Measurements from ENCODE around the gene IL20RA.

The IL20RA gene

DNA sequence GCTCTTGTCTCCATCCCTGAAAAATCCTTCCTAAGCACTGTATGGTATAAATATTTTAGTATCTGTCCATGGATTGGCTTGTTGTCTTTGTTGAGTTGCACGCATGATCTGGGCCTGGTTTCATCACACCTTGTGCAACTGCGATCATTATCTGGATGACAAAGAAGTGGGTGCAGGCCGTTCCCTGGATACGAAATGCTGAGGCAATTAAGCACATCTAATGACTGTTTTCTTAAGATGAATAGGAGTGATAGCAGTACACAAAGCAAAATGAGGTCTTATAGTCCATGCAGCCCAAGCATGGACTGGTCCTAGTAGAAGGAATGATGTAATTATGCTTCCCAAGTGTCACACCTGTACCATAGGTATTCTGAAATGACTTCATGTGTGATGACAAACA is 74.8 kb downstream of the IL20RA start:
- H3K27me3 ChIP-seq (ENCODE audit: insufficient read depth, low read depth): no peaks in the 10 kb centered on the region
- no peaks in the 10 kb centered on the region for H4K20me1 ChIP-seq (ENCODE audit: insufficient read depth)
- H3K27ac ChIP-seq: no peak overlapping the region
- H3K4me3 ChIP-seq (IDR thresholded peaks at IDR 0.05; ENCODE audit: insufficient read depth, low read depth, low read length): no peak overlapping the region
- H3K79me2 ChIP-seq (ENCODE audit: insufficient read depth, low read depth): no peaks in the 10 kb centered on the region
- TF ChIP-seq, protein P1, sequence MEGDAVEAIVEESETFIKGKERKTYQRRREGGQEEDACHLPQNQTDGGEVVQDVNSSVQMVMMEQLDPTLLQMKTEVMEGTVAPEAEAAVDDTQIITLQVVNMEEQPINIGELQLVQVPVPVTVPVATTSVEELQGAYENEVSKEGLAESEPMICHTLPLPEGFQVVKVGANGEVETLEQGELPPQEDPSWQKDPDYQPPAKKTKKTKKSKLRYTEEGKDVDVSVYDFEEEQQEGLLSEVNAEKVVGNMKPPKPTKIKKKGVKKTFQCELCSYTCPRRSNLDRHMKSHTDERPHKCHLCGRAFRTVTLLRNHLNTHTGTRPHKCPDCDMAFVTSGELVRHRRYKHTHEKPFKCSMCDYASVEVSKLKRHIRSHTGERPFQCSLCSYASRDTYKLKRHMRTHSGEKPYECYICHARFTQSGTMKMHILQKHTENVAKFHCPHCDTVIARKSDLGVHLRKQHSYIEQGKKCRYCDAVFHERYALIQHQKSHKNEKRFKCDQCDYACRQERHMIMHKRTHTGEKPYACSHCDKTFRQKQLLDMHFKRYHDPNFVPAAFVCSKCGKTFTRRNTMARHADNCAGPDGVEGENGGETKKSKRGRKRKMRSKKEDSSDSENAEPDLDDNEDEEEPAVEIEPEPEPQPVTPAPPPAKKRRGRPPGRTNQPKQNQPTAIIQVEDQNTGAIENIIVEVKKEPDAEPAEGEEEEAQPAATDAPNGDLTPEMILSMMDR (conservative IDR thresholded peaks at IDR 0.05; ENCODE audit: low read depth, low read length): no peak
- no peak overlapping the region for H3K9ac ChIP-seq
- no peak overlapping the region for H3K4me2 ChIP-seq
- H2AFZ ChIP-seq (ENCODE audit: low read depth): no peak overlapping the region
- no peaks in the 10 kb centered on the region for H3K36me3 ChIP-seq (ENCODE audit: insufficient read depth)
- no peaks in the 10 kb centered on the region for H3K4me1 ChIP-seq (ENCODE audit: low read depth, poor library complexity, severe bottlenecking)

DNA sequence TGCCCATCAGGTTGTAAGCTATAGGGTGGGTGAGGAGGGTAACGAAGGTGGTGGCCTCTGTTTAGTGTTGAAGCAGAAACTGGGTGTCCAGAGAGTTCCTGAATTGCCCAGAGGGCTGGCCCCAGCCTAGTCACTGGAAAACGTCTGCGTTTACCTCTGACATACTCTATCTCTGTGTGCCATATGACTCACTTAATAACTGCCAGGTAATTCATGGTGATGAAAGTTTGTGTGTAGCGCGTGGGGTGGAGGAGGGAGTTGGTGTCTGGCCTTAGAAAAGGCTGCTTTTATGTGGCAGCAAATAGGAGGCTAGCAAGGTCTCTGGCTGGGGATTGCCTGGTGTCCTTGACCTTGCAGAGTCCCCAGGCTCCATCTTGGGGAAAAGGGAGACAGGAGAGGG is 75.3 kb downstream of the IL20RA start:
- no peak overlapping the region for H3K4me2 ChIP-seq
- no peaks in the 10 kb centered on the region for H3K4me1 ChIP-seq (ENCODE audit: low read depth, poor library complexity, severe bottlenecking)
- no peaks in the 10 kb centered on the region for H3K27me3 ChIP-seq (ENCODE audit: insufficient read depth, low read depth)
- no peaks in the 10 kb centered on the region for H3K36me3 ChIP-seq (ENCODE audit: insufficient read depth)
- H4K20me1 ChIP-seq (ENCODE audit: insufficient read depth): no peaks in the 10 kb centered on the region
- H3K27ac ChIP-seq: no peak overlapping the region
- no peak overlapping the region for H3K4me3 ChIP-seq (IDR thresholded peaks at IDR 0.05; ENCODE audit: insufficient read depth, low read depth, low read length)
- no peak overlapping the region for H2AFZ ChIP-seq (ENCODE audit: low read depth)
- no peaks in the 10 kb centered on the region for H3K79me2 ChIP-seq (ENCODE audit: insufficient read depth, low read depth)
- H3K9ac ChIP-seq: no peak overlapping the region
- TF ChIP-seq, protein P1 (conservative IDR thresholded peaks at IDR 0.05; ENCODE audit: low read depth, low read length): no peak

DNA sequence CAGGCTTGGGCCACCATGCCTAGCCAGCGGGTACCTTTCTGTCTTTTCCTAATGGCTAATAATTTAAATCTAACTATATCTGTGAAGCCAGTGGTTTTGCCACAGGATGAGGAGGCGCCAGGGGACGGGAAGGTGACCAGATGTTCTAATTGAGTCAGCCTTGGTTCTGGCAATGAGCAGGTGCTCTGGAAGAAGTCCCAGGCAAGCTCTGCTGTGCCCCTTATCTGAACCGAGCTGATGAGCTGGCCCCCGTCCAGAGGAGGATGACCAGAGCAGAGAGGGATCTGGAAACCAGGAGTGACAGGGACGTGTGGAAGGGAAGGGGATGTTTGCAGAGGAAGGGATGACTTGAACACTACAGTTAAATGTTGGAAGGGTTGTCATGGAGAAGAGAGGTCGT is 75.9 kb downstream of the IL20RA start:
- Histone ChIP-seq H3K79me2 (ENCODE audit: insufficient read depth, low read depth) (no peaks in the 10 kb centered on the region), H3K4me3 (IDR thresholded peaks at IDR 0.05; ENCODE audit: insufficient read depth, low read depth, low read length) (no peak overlapping the region), H3K9ac (no peak overlapping the region), H3K27me3 (ENCODE audit: insufficient read depth, low read depth) (no peaks in the 10 kb centered on the region), H4K20me1 (ENCODE audit: insufficient read depth) (no peaks in the 10 kb centered on the region), H2AFZ (ENCODE audit: low read depth) (no peak overlapping the region), H3K36me3 (ENCODE audit: insufficient read depth) (no peaks in the 10 kb centered on the region), H3K27ac (no peak overlapping the region), H3K4me1 (ENCODE audit: low read depth, poor library complexity, severe bottlenecking) (no peaks in the 10 kb centered on the region), H3K4me2 (no peak overlapping the region)
- TF ChIP-seq, protein P1 (conservative IDR thresholded peaks at IDR 0.05; ENCODE audit: low read depth, low read length): no peak

DNA sequence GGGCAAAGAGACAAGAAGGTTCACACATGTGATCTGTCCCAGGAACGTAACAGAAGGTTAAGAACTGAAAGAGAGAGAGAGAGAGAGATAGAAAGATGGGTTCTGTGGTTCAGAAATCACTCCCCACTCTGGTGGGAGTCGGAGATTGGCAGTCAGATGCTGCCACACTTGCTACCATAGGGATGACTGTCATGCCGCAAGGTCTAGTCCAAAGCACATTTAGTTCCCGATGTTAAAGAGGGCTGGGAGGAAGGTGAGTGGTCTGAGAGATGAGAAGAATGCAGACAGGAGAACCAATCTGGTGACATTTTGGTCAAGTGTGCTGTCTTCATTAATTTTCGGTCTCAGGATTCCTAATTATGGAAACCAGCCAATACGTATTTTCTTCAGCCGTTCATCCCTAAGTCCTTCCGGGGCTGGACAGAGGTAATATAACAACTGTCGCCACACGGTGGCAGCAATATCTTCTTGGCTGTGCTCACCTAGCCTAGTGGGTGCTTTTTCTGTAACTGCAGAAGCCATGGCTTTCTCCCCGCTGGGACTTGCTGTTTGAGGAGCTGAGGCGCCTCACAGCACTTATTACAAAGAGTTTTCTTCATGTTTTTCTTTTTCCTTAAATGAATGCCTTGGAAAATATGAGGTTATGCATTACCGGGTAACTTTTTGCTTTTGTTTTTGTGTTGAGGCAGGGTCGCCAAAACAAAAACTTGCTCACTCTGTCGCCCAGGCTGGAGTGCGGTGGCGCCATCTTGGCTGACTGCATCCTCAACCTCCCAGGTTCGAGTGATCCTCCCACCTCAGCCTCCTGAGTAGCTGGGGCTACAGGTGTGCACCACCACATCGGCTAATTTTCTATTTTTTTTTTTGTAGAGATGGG is 76.7 kb downstream of the IL20RA start:
- TF ChIP-seq, protein P1 (conservative IDR thresholded peaks at IDR 0.05; ENCODE audit: low read depth, low read length): peak; percentile 81
- H3K4me1 ChIP-seq (ENCODE audit: low read depth, poor library complexity, severe bottlenecking): no peaks in the 10 kb centered on the region
- H3K4me2 ChIP-seq: no peak overlapping the region; the same call in 1 of the 2 replicates
- H2AFZ ChIP-seq (ENCODE audit: low read depth): peak overlapping the region; percentile 15; the same call in 1 of the 2 replicates
- H3K27ac ChIP-seq: no peak overlapping the region
- H3K27me3 ChIP-seq (ENCODE audit: insufficient read depth, low read depth): no peaks in the 10 kb centered on the region
- no peaks in the 10 kb centered on the region for H4K20me1 ChIP-seq (ENCODE audit: insufficient read depth)
- H3K79me2 ChIP-seq (ENCODE audit: insufficient read depth, low read depth): no peaks in the 10 kb centered on the region
- H3K4me3 ChIP-seq (IDR thresholded peaks at IDR 0.05; ENCODE audit: insufficient read depth, low read depth, low read length): no peak overlapping the region
- H3K36me3 ChIP-seq (ENCODE audit: insufficient read depth): no peaks in the 10 kb centered on the region
- H3K9ac ChIP-seq: no peak overlapping the region

Measured in KMS-11 (cell line).